ENCODE measurements around the gene CDK5.

DNA sequence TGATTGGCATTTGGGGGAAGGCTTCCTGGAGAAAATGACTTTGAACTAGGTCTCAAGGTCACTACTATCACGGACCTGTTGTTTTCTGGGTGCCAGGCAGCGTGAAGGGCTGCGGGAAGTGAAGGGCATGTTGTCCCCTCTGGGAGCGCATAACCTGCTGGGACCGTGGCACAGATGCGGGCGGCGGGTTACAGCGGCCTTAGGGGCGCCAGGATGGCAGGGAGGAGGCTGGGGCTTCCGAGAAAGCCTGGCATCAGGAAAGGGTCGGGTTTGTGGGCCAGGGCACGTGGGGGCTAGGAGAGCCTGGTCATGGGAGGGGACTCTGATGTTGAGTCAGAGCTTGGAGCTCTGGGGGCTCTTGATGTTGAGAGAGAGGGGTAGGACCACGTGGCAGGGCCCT lies 7.8 kb upstream of the CDK5 start:
- TF ChIP-seq CTCF (IDR thresholded peaks at IDR 0.05; ENCODE audit: low read length) (no peak), EZH2 (IDR thresholded peaks at IDR 0.05; ENCODE audit: borderline replicate concordance, low read length) (no peak)
